Smooth muscle cell of the coronary artery (primary cell): ENCODE measurements around the gene SYNDIG1L. TPM values are rescaled to one million over a fixed set of nuclear protein-coding genes. Genes with fewer than 3 reads are reported as not detected.

Experiments
- total RNA-seq: library from RNA; depleted of rRNA; stranded (reverse); fragments of >200 nt; gene quantifications from 2 replicates; pipeline ENCODE4 v1.2.3, GENCODE V29; 2014; ENCODE audit warnings: low replicate concordance

The SYNDIG1L gene
- total RNA-seq = not detected in 2 replicates

DNA sequence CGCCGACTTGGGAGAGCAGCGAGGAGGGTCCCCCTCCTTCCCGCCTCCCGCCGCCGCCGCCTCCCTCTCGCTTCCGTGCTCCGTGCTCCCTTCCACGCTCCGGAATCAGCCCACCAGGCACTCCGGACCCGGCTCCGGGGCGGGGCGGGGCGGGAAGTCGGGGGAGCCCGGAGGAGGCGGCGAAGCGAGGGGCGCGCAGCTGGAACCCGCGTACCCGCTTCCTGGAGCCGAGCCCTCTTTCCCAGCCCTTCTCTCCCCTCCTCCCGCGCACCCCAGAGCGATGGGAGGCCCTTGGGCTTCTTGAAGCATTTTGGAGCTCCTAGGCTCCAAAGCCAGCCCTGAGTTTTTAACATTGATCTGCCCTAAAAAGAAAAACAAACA, at the start of gene SYNDIG1L:
Gene SYNDIG1L, minus strand, starts transcription at position 9 of the 381 bp plus-strand sequence. CDS start 16,466 bp downstream, outside the sequence.

Other genes starting within 250 kb of the SYNDIG1L start
- not detected in 2 replicates for gene VSX2, start 186.8 kb downstream of the SYNDIG1L start, total RNA-seq
- gene ABCD4, start 123.3 kb downstream of the SYNDIG1L start, total RNA-seq = 20.4 and 27.6 TPM in 2 replicates
- not detected in 2 replicates for gene VRTN, start 77.7 kb downstream of the SYNDIG1L start, total RNA-seq
- gene NPC2, start 67.1 kb upstream of the SYNDIG1L start, total RNA-seq = 253 and 464 TPM in 2 replicates
- 6.4 and 7.7 TPM in 2 replicates for gene ISCA2, start 67.6 kb upstream of the SYNDIG1L start, total RNA-seq
- 99.9 and 429 TPM in 2 replicates for gene LTBP2, start 186.0 kb upstream of the SYNDIG1L start, total RNA-seq